NCI-H748 (cell line): ENCODE results near the gene CXADR.

ENCODE experiments used
- DNase-seq: peaks from one replicate; lab custom pipeline; 2025; ENCODE audit not compliant: unreplicated experiment; lab: John Stamatoyannopoulos, UW

The CXADR gene

GRCh38 chr21:17585875-17586450, 73.1 kb downstream of the CXADR start:
- DNase-seq, result peak; percentile 55

GRCh38 chr21:17590430-17590829, 77.6 kb downstream of the CXADR start:
- no peak for DNase-seq

GRCh38 chr21:17597680-17598079, 84.8 kb downstream of the CXADR start:
- DNase-seq, result no peak

GRCh38 chr21:17598437-17598836, 85.6 kb downstream of the CXADR start:
- no peak for DNase-seq

GRCh38 chr21:17602874-17603273, 90.0 kb downstream of the CXADR start:
- DNase-seq, result no peak

- DNase-seq, result no peak
Observed at GRCh38 chr21:17607684-17608083, 94.8 kb downstream of the CXADR start.

- DNase-seq, result no peak
Observed at GRCh38 chr21:17609681-17610080, 96.8 kb downstream of the CXADR start.

GRCh38 chr21:17610911-17611310, 98.1 kb downstream of the CXADR start:
- peak; percentile 9 for DNase-seq

GRCh38 chr21:17611414-17612022, 98.7 kb downstream of the CXADR start:
- DNase-seq, result peak; percentile 74

GRCh38 chr21:17612023-17612564, 99.3 kb downstream of the CXADR start:
- DNase-seq, result peak; percentile 57

- DNase-seq, result peak; percentile 87
Observed at GRCh38 chr21:17612565-17613241, 99.9 kb downstream of the CXADR start, which contains the start of gene BTG3. TSS of gene BTG3 (minus strand) at chr21:17612901. CDS start at chr21:17609144, 3,757 bp downstream.

- DNase-seq, result peak; percentile 68
Observed at GRCh38 chr21:17613242-17613676, 100.4 kb downstream of the CXADR start.

GRCh38 chr21:17616831-17617230, 104.0 kb downstream of the CXADR start:
- no peak for DNase-seq

- DNase-seq, result no peak
Observed at GRCh38 chr21:17622018-17622417, 109.2 kb downstream of the CXADR start.

GRCh38 chr21:17631195-17631594, 118.4 kb downstream of the CXADR start:
- no peak for DNase-seq

- DNase-seq, result no peak
Observed at GRCh38 chr21:17636711-17637110, 123.9 kb downstream of the CXADR start.

- DNase-seq, result no peak
Observed at GRCh38 chr21:17640821-17641220, 128.0 kb downstream of the CXADR start.
